ENCODE results near the gene ZNF521. TPM values are rescaled to one million over a fixed set of nuclear protein-coding genes. Genes with fewer than 3 reads are reported as not detected.

Gene ZNF521
- total and polyA plus RNA-seq, 10 of the 15 experiments (the other 5 are each of a cell fraction or from before 2014, with no cell fraction given): 0.02 to 0.05 (median 0.04) TPM; not detected in 6

GRCh38 chr18:25210622-25211021 lies 141.3 kb downstream of the ZNF521 start:
- DNase-seq (ENCODE audit: low read depth, low spot score) (no peak), FAIRE-seq (no peak), ATAC-seq (no peak)
- Histone ChIP-seq H3K79me2 (ENCODE audit: control insufficient read depth, insufficient read depth, low read length) (no peaks in the 10 kb centered on the region), H4K20me1 (ENCODE audit: control insufficient read depth, insufficient read depth) (no peaks in the 10 kb centered on the region), H3K4me2 (ENCODE audit: control insufficient read depth, insufficient read depth) (no peak overlapping the region), H3K36me3 (ENCODE audit: control insufficient read depth in 2 of 2, insufficient read depth in 2 of 2, low read length in 1 of 2) (no peaks in the 10 kb centered on the region), H3K27me3 (replicated peaks in 1 of 2; ENCODE audit: control insufficient read depth in 2 of 2, insufficient read depth in 2 of 2, low read length in 1 of 2) (no peaks in the 10 kb centered on the region), H3K4me3 (no peak overlapping the region), H3K27ac (ENCODE audit: control insufficient read depth, insufficient read depth) (no peak overlapping the region), H2AFZ (ENCODE audit: control insufficient read depth, low read depth, low read length) (no peak overlapping the region), H3K4me1 (ENCODE audit: control insufficient read depth, insufficient read depth, low read length) (no peaks in the 10 kb centered on the region), H3K9me3 (replicated peaks; ENCODE audit: control insufficient read depth, insufficient read depth, low read length) (no peaks in the 10 kb centered on the region), H3K9ac (ENCODE audit: control insufficient read depth, insufficient read depth, low read length) (no peak overlapping the region)
- intact Hi-C loops (cut with micrococcal nuclease; ENCODE audit: unreplicated experiment) (no loop called here), in situ Hi-C loops (cut with MboI) (no loop called here)
- WGBS (ENCODE audit: insufficient coverage, insufficient replicate concordance, low lambda C conversion rate, missing lambda C conversion rate): 39% methylated on average over 3 of the region's 3 CpGs
- RAD21 ChIA-PET (ENCODE audit: unreplicated experiment): no interaction called here
- no TSS peak for BruUV-seq (replicated peaks)
- CTCF ChIA-PET: no interaction called here
- TF ChIP-seq PKNOX1 (IDR thresholded peaks at IDR 0.05) (no peak), HDAC6 (IDR thresholded peaks at IDR 0.05; ENCODE audit: unreplicated experiment) (no peak), CEBPB (IDR thresholded peaks at IDR 0.05; ENCODE audit: borderline replicate concordance in 1 of 2, low read depth in 2 of 2, low read length in 2 of 2) (no peak), MEF2A (IDR thresholded peaks at IDR 0.05; ENCODE audit: insufficient read depth, low read depth, low read length) (no peak), HSF1 (IDR thresholded peaks at IDR 0.05; ENCODE audit: low read depth, low read length) (no peak), CBX5 (IDR thresholded peaks at IDR 0.05; ENCODE audit: low read depth) (no peak), ZNF207 (IDR thresholded peaks at IDR 0.05; ENCODE audit: borderline replicate concordance) (no peak), KLF5 (IDR thresholded peaks at IDR 0.05; ENCODE audit: partially characterized antibody) (no peak), MXI1 (IDR thresholded peaks at IDR 0.05; ENCODE audit: low read depth, low read length) (no peak), EGR1 (IDR thresholded peaks at IDR 0.05; ENCODE audit: borderline replicate concordance in 1 of 2, low read depth in 2 of 2, low read length in 2 of 2) (no peak), BMI1 (IDR thresholded peaks at IDR 0.05; ENCODE audit: borderline replicate concordance) (no peak), MLLT1 (IDR thresholded peaks at IDR 0.05) (no peak), JUNB (IDR thresholded peaks at IDR 0.05) (no peak), BHLHE40 (IDR thresholded peaks at IDR 0.05; ENCODE audit: borderline replicate concordance in 1 of 2, low read depth in 2 of 2, low read length in 1 of 2) (no peak), RELA (IDR thresholded peaks at IDR 0.05; ENCODE audit: borderline replicate concordance, partially characterized antibody) (no peak), PBX3 (IDR thresholded peaks at IDR 0.05; ENCODE audit: insufficient replicate concordance, low read depth, low read length) (no peak), CHD1 (IDR thresholded peaks at IDR 0.05; ENCODE audit: low read depth, low read length) (no peak)
- SMC1A ChIA-PET (ENCODE audit: uncharacterized antibody, unreplicated experiment): no interaction called here
- POLR2A ChIA-PET: no interaction called here
